ENCODE measurements around the gene DKC1.

The DKC1 gene

DNA sequence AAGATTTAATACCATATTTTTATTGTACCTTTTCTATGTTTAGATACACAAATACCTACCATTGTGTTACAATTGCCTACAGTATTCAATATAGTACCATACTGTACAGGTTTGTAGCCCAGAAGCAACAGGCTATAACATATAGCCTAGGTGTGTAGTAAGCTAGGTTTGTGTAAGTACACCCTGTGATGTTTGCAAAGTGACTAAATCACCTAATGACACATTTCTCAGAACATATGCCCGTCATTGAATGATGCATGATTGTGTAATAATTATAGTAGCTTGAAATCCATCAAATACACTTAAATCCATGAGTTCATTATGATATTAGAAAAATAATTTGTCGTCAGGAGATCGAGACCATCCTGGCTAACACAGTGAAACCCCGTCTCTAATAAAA is 42.6 kb upstream of the DKC1 start:
- TF ChIP-seq, protein P1, sequence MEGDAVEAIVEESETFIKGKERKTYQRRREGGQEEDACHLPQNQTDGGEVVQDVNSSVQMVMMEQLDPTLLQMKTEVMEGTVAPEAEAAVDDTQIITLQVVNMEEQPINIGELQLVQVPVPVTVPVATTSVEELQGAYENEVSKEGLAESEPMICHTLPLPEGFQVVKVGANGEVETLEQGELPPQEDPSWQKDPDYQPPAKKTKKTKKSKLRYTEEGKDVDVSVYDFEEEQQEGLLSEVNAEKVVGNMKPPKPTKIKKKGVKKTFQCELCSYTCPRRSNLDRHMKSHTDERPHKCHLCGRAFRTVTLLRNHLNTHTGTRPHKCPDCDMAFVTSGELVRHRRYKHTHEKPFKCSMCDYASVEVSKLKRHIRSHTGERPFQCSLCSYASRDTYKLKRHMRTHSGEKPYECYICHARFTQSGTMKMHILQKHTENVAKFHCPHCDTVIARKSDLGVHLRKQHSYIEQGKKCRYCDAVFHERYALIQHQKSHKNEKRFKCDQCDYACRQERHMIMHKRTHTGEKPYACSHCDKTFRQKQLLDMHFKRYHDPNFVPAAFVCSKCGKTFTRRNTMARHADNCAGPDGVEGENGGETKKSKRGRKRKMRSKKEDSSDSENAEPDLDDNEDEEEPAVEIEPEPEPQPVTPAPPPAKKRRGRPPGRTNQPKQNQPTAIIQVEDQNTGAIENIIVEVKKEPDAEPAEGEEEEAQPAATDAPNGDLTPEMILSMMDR (IDR thresholded peaks at IDR 0.05; ENCODE audit: extremely low read depth, insufficient read depth, missing control alignments), result no peak
- in situ Hi-C loops (cut with MboI; ENCODE audit: low pct_unique_long_range_greater_than_20kb, low sequenced_read_pairs, unreplicated experiment), result no loop called here
- DNase-seq (ENCODE audit: low spot score), result no peak

- no peak for DNase-seq (ENCODE audit: low spot score)
- in situ Hi-C loops (cut with MboI; ENCODE audit: low pct_unique_long_range_greater_than_20kb, low sequenced_read_pairs, unreplicated experiment), result no loop called here
- TF ChIP-seq, protein P1 (IDR thresholded peaks at IDR 0.05; ENCODE audit: extremely low read depth, insufficient read depth, missing control alignments), result no peak
Observed at GRCh38 chrX:154721155-154721554, 41.5 kb upstream of the DKC1 start.

DNA sequence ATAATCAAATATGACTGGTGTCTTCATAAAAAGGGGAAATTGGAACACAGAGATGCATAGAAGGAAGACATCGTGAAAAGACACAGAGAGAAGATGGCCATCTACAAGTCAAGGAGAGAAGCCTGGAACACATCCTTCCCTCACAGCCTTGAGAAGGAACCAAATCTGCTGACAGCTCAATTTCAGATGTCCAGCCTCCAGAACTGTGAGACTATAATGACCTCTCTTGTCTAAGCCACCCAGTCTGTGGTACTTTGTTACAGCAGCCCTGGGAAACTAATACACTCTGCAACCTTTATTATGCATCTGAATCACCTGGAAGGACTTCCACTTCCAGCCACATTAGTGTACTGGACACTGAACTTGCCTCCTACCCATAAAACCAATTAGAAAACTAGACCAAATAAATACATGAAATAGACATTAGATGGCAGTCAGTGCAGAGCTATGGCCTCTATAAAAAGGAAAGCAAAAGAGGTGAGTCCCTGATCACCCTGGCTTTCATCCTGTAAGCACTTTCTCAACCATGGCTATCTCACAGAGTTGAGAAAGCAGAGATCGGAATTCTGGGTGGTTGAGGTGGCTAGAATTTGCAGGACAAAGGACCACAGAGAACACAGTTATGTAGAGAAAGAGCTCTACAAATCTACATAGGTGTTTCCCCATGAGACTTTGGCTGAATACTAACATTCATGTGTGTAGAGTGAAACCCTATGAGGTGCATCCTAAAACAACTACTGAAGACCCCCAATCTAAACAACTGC is 37.5 kb upstream of the DKC1 start:
- TF ChIP-seq, protein P1 (IDR thresholded peaks at IDR 0.05; ENCODE audit: extremely low read depth, insufficient read depth, missing control alignments), result no peak
- in situ Hi-C loops (cut with MboI; ENCODE audit: low pct_unique_long_range_greater_than_20kb, low sequenced_read_pairs, unreplicated experiment), result loop anchor here (25.0 kb wide), 1 partner anchor 138 kb away; the partner anchor contains the start of gene CTAG1A
- DNase-seq (ENCODE audit: low spot score), result no peak

DNA sequence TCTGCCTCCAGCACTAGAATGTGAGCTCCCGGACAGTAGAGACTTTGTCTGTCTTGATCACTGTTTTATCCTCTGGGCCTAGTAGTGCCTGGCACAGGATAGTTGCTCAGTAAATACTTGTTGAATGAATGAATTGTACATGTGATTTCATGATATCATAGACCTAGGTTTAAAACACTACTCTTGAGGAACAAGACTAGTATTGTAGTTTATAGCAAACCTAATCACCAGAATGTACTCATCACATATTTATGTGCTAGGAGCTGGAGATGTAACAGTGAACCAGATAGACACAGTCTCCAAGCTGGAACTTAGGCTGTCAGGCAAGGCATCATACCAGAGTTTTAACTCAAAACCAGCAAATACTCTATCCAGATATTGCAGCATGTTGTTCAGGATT is 35.2 kb upstream of the DKC1 start:
- in situ Hi-C loops (cut with MboI; ENCODE audit: low pct_unique_long_range_greater_than_20kb, low sequenced_read_pairs, unreplicated experiment), result loop anchor here (25.0 kb wide), 1 partner anchor 140 kb away; the partner anchor contains the start of gene CTAG1A
- no peak for DNase-seq (ENCODE audit: low spot score)
- TF ChIP-seq, protein P1 (IDR thresholded peaks at IDR 0.05; ENCODE audit: extremely low read depth, insufficient read depth, missing control alignments), result no peak

GRCh38 chrX:154727871-154728270 is 34.8 kb upstream of the DKC1 start:
- DNase-seq (ENCODE audit: low spot score), result no peak
- in situ Hi-C loops (cut with MboI; ENCODE audit: low pct_unique_long_range_greater_than_20kb, low sequenced_read_pairs, unreplicated experiment), result loop anchor here (25.0 kb wide), 1 partner anchor 141 kb away; the partner anchor contains the start of gene CTAG1A
- TF ChIP-seq, protein P1 (IDR thresholded peaks at IDR 0.05; ENCODE audit: extremely low read depth, insufficient read depth, missing control alignments), result no peak

GRCh38 chrX:154728431-154729190 is 34.1 kb upstream of the DKC1 start:
- TF ChIP-seq, protein P1 (IDR thresholded peaks at IDR 0.05; ENCODE audit: extremely low read depth, insufficient read depth, missing control alignments), result no peak
- DNase-seq (ENCODE audit: low spot score), result no peak
- in situ Hi-C loops (cut with MboI; ENCODE audit: low pct_unique_long_range_greater_than_20kb, low sequenced_read_pairs, unreplicated experiment), result loop anchor here (25.0 kb wide), 1 partner anchor 141 kb away; the partner anchor contains the start of gene CTAG1A

All from GM13977 (cell line).